HG02870 (cell line): ENCODE results near the gene SPACA7.
"Not testable (repeated sequence)": the region's sequence is repeated elsewhere in the genome, so short reads cannot be mapped to it uniquely, and the experiment has no call there.

Source experiments
- ATAC-seq: cut with Tn5 transposase; IDR thresholded peaks from one replicate; pipeline ENCODE4 v1.9.1; 2021; ENCODE audit warnings: mild to moderate bottlenecking, moderate library complexity; ENCODE audit not compliant: unreplicated experiment

Gene SPACA7

DNA sequence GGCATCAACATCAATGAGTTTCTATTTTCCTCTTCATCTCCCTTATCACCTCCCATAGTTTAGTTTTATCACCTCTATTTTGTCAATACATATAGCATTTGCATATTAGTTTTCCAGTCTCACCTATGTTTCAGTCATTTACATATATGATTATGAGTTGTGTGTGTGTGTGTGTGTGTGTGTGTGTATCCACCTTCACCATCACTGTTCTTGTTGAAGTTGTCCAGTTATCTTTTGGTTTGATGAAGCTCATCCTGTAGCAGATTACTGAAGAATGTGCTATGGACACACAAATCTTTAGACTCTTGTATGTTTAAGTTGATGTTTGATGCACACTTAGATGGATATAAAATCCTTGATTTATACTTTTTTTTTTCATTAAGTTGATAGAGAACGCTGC, 40.5 kb downstream of the SPACA7 start:
- ATAC-seq, result no peak

DNA sequence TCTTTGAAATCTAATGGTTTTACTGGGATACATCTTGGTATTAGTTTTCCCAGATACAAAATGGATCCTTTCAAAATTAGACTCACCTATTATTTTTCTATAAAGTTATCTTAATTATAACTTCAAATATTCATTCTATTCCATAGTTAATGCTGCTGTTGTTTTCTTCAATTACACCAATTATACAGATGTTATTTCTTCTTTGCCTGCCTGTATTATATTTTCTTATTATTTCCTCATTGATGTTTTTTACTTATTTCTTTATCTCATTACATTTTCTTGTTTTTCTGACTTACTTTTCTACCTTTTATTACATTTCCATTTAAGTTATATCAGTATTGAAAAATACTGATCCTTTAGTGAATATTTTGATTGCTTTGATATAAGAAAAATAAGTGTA, 40.9 kb downstream of the SPACA7 start:
- ATAC-seq, result no peak

DNA sequence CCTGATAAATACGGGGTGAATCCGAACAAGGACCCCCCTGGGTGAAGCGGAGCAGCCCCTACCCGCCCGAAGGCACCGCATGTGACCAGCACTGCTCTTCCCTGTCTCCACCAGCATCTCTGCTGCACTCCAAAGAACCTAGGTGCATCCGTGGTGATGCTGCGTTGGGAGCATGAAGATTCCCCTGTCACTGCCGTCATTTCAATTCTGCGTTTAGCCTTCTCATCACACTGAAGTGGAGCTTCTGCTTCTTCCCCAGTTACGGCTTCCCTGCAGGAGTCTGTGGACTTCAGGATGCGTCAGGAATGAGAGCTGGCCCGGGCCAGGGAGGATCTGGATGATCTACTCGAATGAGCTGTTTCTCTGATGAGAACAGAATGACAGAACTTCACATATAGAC, 47.9 kb downstream of the SPACA7 start:
- no peak for ATAC-seq

DNA sequence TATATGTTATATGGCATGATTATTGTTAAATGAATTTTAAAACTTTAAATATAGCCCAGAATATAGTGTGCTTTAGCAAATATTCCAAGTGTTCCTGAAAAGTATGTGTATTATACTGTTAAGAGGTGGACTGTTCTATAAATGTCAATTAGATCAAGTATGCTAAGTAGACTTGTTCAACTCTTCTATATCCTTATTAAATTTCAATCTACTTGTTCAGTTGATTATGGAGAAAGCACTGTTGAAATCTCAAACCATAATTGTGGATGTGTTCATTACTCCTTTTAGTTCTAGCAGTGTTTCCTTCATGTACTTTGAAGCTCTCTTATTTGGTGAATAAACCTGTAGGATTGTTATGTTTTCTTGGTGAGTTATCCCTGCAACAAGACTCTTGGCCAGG, 52.5 kb downstream of the SPACA7 start:
- no peak for ATAC-seq

DNA sequence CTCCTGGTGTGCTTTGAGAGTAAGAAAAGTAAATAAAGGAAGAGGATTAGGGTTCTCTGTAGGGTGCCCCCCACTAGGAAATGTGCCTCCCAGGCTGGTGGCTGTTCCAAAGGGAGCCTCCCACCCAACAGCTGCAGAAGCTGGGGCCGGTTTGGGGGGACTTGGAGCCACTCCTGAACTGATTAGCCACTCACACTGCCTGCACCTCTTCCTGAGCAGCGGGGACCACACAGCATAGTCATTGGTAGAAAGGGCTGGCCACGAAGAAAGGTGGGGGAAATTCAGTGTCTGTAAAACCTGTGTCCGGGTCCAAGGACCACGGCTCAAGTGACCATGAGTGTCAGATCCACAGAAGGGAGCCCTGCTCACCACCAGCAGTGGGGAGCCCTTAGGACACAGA, 55.6 kb downstream of the SPACA7 start:
- no peak for ATAC-seq

DNA sequence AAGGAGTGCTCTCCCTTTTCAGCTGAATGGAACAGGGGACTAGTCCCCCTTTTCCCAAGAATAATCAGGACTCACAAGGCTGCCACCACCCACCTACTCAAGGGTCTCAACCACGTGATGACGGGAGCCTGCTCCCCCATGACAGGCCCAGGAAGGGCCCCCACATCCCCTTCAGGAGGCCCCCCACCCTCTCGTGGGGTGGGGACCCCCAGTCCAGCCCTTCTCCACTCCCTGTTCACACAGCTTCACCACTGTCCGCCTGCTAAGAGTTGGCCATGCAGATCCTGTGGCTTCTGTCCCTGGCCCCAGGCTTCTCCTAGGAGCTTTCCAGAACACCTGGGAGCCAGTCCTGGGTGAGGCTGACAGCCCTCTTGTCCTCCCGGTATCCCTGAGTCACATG, 56.6 kb downstream of the SPACA7 start:
- not testable (repeated sequence) for ATAC-seq

DNA sequence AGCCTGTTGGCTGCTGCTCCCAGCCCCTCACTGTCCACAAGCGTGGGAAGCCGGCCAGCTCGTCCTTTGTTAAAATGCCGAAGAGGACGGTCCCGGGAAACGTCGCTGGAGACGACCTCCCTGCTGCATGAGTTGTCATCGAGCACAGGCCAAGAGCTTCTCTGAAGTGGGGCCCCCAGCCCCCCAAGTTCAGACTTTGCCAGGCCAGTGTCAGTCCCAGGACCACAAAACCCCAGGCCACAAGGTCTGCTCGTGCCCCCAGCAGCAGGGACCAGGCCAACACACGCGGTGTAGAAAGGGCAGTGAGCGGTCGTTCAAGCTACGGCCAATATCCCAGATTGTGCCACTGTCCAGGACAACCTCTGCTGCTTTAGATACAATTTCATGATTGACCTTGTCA, 57.4 kb downstream of the SPACA7 start:
- not testable (repeated sequence) for ATAC-seq

DNA sequence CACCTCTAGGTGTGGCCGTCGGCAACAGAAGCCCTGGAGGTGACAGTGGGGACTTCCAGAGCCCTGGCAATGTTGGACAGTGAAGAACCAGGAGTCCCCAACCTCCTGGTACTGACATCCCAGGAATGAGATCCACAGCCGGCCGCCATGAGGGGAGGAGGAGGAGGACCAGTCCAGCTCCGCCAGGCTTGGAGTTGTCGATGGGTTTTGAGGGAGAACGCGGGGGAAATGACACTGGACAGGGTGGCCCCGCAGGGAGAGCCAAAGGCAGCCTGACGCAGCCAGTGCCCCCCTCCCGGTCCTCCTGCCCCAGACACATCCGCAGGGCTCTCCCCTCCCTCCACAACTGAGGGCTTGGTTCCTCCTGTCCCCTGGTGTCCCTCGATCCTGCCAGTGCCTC, 57.9 kb downstream of the SPACA7 start:
- no peak for ATAC-seq

DNA sequence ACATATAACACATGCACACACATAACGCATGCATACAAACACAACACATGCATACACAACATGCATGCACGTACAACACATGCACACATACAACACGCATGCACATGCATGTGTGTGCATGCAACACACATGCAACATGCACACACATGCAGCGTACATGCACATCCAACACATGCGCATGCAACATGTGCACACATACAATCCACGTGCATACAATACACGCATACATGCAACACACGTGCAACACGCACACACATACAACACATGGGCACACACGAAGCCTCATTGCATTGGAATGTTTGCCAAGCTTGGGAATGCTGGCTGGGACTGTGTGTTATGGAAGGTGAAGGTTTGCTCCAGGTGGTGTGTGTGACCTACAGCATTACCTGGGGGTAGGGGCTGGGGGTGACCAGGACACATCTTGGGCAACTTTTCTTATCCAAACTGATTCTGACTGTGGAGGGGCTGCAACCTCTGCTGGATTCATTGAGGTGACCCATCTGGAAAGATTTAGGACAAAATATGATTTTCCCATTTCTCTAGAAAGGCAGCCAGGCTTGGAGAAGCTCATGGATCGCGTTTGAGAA, 58.9 kb downstream of the SPACA7 start:
- ATAC-seq, result no peak

DNA sequence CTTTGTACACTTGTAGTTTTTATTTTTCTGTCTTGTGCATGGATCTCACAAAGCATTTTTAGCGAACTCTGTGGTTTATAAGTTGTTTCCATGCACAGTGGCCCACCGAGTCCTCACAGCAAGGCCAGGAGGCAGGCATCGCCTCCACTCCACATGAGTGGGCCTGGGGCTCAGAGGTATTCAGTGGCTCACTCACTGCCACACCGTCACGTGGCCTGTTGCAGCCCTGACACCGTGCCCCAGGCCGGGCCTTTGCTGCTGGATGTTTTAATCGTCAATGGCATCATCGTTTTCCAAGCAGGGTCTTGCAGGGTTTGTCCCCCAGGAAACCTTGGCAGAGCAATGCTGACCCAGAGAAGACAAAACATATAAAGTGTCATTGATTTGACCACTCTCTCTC, 59.8 kb downstream of the SPACA7 start:
- no peak for ATAC-seq

DNA sequence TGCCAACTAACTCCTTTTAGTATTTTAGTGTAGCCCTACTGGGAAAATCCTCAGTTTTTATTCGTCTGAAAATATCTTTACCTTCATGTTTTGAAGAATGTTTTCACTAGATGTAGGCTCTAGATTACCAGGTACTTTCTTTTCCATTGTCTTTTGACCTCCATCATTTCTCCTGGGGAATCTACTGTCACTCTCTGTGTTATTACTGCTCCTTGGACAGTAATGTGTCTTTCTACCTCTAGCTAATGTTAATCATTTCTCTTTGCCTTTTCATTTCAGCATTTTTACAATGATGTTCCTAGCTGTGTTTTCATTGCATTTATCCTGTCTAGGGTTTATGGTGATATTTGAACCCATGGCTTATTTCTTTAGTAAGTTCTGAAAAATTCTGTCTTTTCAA, 61.9 kb downstream of the SPACA7 start:
- ATAC-seq, result no peak

DNA sequence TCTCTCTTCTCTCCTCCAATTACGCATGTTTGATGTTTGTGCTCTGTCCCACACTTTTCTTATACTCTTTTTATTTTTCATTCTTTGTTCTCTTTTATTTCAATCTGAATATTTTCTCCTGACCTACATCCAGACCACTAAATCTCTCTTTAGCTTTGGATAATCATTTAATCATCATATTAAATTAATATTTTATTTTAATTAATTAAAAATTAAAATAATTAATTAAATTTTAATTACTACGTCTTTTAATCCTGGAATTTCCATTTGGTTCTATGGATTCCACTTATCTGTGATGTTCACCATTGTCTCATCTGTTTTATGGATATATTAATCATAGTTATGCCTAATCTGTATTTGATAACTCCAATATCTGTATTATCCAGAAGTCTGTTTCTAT, 62.4 kb downstream of the SPACA7 start:
- no peak for ATAC-seq

DNA sequence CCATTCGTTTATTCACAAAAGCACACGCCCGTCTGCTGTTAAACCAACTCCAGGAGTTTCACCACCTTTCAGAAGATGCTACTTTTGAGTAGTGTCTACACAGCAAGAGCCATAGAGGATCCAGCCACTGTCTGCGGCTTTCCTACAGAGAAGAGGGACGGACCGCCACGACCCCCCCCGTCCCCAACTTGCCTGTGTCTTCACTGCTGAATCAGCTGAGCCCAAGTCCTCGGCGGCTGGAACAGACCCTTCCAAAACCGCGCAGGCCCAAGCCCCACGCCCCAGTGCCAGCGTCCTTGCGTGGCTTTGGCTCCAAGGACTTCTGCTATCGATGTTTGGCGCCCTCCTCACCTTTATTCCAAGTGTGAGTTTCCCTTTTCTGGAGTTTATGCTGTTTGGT, 65.1 kb downstream of the SPACA7 start:
- ATAC-seq, result no peak

DNA sequence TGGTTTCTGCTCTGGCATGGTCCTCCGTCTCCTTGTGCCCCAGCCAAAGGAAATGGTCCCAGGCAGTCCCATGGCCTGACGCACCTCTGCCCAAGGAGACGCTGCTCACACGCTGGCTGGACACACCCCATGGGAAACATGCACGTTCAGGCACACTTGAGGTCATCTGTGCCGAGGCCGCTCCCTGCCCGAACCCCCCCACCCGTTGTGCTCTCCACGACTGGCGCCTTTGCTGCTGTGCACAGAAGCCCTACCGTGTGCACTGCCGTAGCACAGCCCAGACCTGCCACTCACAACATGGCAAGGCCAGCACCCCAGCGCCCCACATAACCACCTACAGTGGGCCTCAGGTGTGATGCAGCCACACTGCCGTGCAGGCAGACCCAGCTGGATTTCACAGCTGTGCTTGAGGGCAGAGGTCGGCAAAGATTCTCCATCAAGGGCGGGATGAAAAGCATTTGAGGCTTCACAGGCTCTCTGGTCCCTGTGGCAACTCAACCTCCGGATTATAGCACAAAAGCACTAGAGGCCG, 65.7 kb downstream of the SPACA7 start:
- ATAC-seq, result no peak

DNA sequence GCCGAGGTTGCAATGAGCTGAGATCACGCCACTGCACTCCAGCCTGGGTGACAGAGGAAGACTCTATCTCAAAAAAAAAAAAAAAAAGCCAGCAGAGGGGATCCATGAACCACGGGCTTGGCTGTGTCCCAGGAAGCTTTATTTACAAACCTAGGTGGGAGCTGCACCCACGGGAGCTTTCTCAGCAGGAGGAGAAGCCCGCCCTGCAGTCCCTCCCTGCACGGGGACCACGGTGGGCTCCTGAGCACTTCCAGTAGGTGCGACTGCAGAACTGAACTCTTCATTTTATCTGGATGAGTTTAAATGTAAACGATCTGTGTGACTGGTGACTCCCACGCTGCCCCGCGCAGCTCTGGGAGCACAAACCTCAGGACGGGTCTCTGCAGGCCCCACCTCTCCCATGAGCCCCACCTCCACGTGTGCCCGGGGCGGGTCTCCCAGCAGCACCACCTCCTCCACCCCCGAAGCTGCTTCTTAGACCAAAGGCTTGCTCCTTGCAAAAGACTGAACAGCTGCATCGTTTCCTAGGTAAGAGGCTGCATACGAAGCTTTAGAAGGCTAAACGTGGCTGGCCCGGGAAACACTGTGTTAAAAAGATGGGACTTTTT, 66.4 kb downstream of the SPACA7 start:
- no peak for ATAC-seq

DNA sequence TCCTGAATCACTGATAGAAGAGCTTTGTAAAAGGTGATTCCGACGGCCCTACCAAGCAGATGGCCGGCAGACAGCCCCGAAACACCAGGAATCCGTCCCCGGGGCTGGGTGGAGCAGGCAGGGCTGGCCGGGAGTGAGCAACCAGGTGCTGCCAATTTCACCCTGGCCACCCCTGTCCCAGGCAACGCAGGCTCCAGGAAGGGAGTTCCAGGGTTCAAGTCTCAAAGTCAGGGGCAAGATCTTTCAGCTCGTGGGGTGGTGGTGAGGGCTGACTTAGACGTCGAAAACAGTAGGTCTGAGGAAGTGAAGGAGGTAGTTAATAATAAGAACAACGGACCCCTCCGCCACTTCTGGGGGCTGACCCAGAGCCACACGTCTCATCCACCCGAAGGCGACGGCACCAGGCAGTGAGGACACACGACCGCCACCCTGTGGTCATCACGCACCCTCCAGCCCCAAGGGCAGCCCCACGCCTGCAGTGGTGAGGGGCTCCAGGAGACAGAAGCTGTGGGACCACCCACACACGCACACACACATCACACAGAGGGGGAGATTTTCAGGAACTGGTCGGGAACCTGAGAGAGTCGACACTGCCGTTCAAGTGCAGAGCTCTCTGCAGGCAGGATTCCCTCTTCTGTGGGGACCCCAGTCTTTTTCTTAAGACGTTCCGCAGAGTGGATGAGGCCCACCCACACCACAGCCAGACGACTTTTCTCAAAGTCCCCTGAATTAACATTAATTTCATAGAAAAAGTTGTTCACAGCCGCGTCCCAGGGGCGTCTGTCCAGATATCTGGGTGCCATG, 67.2 kb downstream of the SPACA7 start:
- no peak for ATAC-seq

DNA sequence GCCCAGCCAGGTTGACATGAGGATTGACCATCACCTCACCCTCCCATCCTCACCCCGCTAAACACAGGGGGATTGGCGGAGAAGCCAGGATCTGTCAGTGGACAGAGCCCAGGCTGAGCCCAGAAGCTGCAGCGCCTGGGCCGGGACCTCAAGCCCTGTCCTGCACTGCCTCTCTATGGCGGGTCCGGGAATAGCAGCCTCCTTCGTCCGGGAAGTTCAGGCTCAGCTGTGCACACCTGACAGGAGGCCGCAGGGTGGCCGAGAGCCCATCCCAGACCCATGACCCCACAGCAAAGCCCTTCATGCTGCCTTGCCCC, 67.8 kb downstream of the SPACA7 start:
- ATAC-seq, result peak; percentile 73

DNA sequence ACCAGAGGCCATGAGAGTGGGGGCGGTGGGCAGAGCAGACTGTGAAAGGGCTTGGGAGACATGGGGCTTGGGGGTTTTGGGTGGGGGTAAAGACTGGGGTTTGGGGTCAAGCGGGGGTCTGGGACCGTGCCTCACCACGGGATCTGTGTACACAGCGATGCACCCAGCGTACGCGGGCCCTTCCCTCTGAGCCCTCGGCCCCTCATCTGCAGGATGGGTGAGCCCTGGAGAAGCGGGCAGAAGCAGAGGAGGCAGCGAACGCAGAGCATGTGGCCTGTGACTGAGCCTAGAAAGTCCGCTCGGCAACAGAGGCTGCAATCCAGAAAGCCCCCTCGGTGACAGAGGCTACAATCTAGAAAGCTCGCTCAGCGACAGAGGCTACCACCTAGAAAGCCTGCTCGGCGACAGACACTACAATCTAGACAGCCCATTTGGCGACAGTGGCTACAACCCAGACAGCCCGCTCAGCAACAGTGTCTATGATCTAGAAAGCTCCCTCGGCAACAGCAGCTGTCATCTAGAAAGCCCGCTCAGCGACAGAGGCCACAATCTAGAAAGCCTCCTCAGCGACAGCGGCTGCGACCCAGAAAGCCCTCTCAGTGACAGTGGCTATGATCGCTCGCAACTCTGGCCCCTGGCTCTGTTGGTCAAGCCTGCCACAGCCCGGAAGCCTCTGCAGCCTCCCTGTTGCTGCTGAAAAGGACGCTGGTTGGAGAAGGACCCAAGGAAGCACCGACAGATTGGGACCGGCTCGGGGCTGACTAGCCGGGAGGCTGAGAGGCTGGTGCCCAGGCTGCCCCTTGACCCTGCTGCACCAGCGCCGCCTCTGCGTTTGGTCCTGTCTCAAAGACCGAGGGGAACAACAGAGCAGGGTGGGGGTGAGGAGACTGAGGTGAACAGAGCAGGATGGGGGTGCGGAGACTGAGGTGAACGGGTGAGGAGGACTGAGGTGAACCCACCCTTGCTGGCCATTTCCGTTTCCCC, 68.6 kb downstream of the SPACA7 start:
- no peak for ATAC-seq

DNA sequence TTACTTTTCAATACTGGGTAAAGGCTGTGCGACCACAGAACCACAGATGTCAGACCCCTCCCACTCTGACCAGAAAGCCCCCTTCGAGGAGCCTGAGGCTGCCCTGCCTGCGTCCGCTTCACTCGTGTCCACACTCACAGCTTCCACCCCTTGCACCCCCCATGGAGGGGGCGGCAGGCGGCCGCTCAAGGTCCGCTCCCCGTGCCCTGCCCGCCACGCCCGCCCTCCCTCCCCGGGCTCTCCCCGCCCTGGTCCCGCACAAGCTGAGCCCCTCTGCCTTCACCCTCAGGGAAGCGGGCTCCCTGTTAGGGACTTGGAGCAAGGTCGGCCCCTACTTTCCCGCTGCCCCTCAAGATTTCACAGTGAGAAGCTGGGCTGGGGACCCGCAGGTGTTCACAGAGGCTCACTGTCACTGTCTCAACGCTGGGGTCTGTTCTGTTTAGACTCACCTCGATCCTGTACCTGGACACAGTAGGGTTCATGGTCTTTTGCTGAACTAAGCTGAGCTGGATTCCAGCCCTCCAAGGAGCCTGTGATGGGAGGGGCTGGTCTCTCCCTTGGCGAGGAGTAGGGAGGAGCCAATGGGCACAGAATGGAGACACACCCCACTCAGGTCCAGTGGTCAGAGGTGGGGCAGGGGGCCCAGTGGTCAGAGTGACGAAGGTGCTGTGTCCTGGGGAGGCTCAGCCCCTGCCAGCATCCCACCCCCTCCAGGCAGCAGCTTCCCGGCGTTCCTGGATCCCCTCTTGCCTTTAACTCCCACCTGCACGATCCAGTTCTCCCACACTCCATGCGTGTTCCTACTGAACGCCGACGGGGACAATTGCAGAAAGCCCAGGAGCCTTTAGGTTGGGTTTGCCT, 69.5 kb downstream of the SPACA7 start:
- no peak for ATAC-seq

DNA sequence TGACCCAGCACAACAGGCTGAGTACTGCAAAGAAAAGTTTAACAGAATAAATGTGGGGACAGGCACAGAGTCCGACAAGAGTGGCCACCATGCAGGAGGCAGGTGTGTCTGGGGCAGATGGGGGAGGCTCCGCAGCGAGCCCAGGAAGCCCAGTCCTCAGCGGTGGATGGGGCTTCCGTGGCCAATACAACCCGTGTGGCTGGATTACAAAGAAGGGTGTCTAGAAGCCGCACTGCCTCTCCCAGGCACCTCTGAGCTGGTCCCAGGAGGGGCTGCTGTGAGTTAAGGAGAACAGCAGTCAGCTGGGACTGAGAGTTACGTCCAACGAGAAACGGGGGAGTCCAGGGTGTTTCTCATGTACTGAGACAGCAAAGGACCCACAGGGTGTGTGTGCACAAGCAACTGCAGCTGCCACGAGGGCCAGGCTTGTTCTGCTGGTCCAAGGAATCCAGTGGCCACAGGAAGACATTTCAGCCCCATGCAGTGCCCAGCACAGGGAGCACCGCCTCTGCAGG, 70.2 kb downstream of the SPACA7 start:
- ATAC-seq, result no peak
